ENCODE data around the gene VDR. TPM values are rescaled to one million over a fixed set of nuclear protein-coding genes. Genes with fewer than 3 reads are reported as not detected.

VDR gene
- total RNA-seq, 1 experiment from 2014 or later: 0.07 TPM

DNA sequence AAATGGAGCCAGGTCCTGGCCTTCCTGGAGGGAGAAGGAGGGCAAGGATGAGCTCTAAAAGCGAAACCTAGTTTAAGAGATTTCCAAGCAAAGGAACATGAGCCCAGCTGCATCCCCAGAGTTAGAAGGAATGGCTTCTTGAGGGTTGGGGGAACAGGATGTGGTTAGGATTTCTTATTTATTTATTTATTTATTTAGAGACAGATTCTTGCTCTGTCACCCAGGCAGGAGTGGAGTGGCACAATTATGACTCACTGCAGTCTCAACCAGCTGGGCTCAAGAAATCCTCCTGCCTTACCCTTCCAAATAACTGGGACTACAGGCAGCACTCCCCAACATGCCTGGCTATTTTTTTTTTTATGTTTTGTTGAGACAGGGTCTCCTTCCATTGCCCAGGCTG lies 33.3 kb upstream of the VDR start:
- no peak for DNase-seq (ENCODE audit: low spot score)
- in situ Hi-C loops (cut with HindIII; ENCODE audit: low sequenced_read_pairs): no loop called here

DNA sequence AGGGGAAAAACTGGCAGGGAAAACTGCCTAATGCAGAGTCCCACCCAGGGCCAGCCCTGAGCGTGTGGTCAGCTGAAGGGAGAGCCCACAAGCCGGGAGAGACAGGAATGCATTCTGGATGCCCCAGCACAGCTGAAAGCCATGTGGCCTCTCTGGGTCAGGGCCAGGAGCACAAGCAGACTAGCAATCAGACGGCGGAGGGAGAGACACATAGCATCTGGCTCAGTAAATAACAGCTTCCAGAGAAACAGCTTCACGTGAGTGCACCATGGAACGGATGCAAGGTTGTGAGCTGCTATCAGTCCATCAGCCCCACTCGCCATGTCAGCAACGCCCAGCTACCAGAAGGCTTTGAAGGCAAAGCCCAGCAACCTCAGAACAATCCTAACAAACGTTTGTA lies 30.4 kb upstream of the VDR start:
- in situ Hi-C loops (cut with HindIII; ENCODE audit: low sequenced_read_pairs): no loop called here
- peak; percentile 22 for DNase-seq (ENCODE audit: low spot score)

GRCh38 chr12:47931187-47931586 lies 26.4 kb upstream of the VDR start:
- in situ Hi-C loops (cut with HindIII; ENCODE audit: low sequenced_read_pairs): no loop called here
- DNase-seq (ENCODE audit: low spot score): no peak

GRCh38 chr12:47930634-47931033 lies 25.8 kb upstream of the VDR start:
- DNase-seq (ENCODE audit: low spot score): no peak
- in situ Hi-C loops (cut with HindIII; ENCODE audit: low sequenced_read_pairs): no loop called here

DNA sequence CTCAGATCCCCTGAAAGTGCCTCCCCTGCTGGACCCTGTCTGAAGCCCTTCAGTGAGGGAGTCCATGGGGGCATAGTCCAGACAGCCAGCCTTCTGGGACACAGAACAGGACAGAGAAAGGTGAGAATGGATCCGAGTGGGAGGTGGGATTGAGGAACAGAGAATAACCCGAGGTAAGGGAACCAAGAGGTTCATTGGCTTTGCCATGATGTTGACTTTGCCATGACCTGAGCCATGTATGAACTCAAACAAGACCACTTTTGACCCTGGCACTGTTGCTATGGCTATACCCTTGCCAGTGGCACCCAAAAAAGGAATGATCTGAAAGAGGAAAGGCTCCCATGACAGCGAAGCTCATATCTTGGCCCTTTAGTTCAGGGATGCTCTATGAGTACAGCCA lies 22.6 kb upstream of the VDR start:
- in situ Hi-C loops (cut with HindIII; ENCODE audit: low sequenced_read_pairs): no loop called here
- no peak for DNase-seq (ENCODE audit: low spot score)

- in situ Hi-C loops (cut with HindIII; ENCODE audit: low sequenced_read_pairs): no loop called here
- no peak for DNase-seq (ENCODE audit: low spot score)
Measured at GRCh38 chr12:47921907-47922306, 17.1 kb upstream of the VDR start.

DNA sequence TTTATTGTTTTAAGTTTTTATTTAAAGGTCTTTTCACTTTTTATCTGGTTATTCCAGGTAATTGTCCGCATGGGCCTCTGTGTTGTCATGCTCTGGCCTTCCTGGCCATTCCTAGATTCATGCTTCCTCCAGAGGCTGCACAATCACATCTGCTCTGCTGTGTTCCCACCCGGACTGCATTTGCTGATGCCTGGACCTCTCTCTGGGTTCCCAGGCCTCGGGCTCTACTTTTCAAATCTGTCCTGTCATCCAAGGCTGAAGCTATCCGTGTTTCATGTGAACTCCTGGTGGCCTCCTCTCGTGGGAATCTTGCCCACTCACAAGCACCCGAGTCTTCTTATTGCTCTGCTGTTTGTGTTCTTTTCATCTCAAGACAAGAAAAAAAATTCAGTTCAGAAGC lies 16.1 kb upstream of the VDR start:
- in situ Hi-C loops (cut with HindIII; ENCODE audit: low sequenced_read_pairs): no loop called here
- no peak for DNase-seq (ENCODE audit: low spot score)

DNA sequence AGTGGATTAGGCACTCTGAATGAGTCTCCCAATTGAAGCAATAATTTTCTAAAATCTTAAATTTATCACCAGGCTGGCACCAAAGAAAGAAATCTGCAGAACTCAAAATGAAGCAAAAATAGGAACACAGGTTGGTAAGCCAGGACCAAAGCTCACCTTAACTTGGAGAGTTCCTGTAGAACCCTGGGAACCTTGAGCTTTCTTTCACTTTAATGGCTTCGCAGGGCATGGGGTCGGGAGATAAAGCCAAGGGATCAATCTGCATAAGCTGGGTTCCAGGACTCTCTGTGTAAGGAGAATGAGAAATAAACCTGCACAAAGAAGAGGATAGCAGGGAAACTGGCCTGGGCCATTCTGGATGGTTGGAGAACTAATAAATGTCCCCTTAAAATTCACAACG lies 8.3 kb upstream of the VDR start:
- DNase-seq (ENCODE audit: low spot score): no peak
- in situ Hi-C loops (cut with HindIII; ENCODE audit: low sequenced_read_pairs): no loop called here

DNA sequence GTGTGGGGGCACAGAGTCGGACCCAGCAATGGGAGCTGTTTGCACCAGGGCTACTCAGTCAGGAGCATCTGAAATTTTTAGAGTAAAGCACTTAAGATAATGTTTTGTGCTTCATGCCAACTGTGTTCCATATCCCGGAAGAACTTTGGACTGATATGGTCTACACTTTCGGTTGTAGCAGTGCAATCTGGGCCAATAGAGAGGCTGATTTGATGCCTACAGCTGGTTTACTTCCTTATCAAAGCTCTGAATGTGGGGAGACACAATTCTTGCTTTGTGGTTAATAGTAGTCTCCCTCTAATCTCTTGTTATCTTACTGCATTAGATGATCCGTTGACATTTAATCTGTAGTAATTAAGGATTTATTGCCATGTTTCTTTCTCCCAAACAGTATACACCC lies 7.8 kb upstream of the VDR start:
- DNase-seq (ENCODE audit: low spot score): no peak
- in situ Hi-C loops (cut with HindIII; ENCODE audit: low sequenced_read_pairs): no loop called here

DNA sequence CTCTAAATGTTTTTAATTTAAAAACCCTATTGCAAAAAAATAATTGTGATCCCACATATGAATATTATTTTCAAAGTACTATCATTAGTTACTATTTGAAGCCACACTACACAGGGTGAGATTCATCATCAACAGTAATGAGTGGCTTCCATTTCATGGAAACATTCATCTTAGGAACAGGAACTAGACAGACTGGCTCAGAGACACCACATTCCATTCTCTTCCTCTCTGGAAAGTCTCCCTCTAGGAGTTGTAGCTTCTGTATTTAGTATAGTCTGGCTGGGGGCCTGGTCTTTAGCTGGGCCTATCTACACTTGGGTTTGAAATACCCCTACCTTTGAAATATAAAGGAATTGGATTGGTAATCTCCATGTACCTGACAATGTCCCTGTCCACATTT lies 6.2 kb upstream of the VDR start:
- in situ Hi-C loops (cut with HindIII; ENCODE audit: low sequenced_read_pairs): no loop called here
- DNase-seq (ENCODE audit: low spot score): no peak

- no peak for DNase-seq (ENCODE audit: low spot score)
- in situ Hi-C loops (cut with HindIII; ENCODE audit: low sequenced_read_pairs): no loop called here
Measured at GRCh38 chr12:47910486-47910885, 5.7 kb upstream of the VDR start.

GRCh38 chr12:47909839-47910465 lies 5.2 kb upstream of the VDR start:
- in situ Hi-C loops (cut with HindIII; ENCODE audit: low sequenced_read_pairs): no loop called here
- DNase-seq (ENCODE audit: low spot score): no peak

- in situ Hi-C loops (cut with HindIII; ENCODE audit: low sequenced_read_pairs): no loop called here
- no peak for DNase-seq (ENCODE audit: low spot score)
Measured at GRCh38 chr12:47908738-47909137, 3.9 kb upstream of the VDR start.

DNA sequence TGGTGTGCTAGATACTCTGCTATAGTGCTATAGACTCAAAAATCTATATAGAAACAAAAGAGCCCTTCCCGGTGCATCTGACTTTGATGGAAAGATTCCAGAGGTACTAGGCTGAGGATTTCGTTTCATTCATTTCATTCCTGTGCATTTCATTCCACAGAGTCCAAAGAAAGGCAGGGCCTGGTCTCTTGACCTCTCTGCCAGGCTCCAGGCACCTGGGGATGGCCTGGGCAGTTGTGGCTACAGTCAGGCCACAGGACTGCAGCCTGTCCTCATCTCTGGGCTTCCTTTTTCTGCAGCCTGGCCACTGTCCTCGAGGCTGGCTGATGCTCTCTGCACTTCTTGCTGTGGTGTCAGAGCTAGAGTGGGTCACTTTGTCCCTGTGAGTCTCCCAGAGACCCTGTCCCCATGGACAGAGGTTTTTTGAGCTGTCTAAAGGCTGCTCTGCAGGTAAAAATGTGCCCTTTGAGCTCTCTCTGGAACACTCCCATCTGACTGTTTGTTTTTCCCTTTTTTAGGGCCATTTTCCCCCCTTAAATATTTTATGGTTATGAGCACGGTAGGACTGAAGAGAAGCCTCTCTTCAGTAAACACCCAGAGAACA lies 3.2 kb upstream of the VDR start:
- in situ Hi-C loops (cut with HindIII; ENCODE audit: low sequenced_read_pairs): no loop called here
- DNase-seq (ENCODE audit: low spot score): no peak

- no peak for DNase-seq (ENCODE audit: low spot score)
- in situ Hi-C loops (cut with HindIII; ENCODE audit: low sequenced_read_pairs): no loop called here
Measured at GRCh38 chr12:47903927-47904712, 674 bp downstream of the VDR start.

GRCh38 chr12:47903151-47903611 lies 1.6 kb downstream of the VDR start:
- in situ Hi-C loops (cut with HindIII; ENCODE audit: low sequenced_read_pairs): no loop called here
- DNase-seq (ENCODE audit: low spot score): no peak

GRCh38 chr12:47902131-47902639 lies 2.6 kb downstream of the VDR start:
- no peak for DNase-seq (ENCODE audit: low spot score)
- in situ Hi-C loops (cut with HindIII; ENCODE audit: low sequenced_read_pairs): no loop called here

- in situ Hi-C loops (cut with HindIII; ENCODE audit: low sequenced_read_pairs): no loop called here
Measured at GRCh38 chr12:47901718-47902093, 3.1 kb downstream of the VDR start.

DNA sequence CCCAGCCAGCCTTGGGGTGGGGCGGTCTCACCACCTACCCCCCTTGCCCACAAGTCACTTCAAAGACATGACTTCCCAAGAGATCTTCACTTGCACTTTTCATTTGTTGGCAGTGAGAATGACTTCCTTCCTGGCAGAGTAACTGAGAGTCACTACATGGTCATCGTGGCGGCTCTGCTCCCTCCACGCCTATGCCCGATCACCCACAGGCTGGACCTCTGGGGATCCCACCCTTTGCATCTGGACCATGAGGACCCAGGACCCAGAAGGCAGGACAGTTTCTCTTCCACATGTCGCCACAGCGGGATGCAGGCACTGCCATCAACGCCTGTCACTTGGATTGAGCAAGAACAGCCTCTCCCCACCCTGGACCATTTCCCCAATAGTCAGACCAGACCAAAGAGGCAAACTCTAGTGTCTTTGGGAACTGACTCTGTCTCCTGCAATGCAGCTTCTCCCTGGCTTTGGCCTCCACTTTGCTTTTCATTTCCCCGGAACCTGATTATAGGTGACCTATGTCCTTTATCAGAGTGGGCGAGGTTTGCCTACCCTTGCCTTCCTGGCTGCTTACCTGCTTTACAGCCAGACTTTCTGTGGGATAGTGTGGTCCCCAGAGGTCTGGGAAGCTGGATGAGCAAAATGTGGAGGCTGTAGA lies 3.6 kb downstream of the VDR start:
- in situ Hi-C loops (cut with HindIII; ENCODE audit: low sequenced_read_pairs): no loop called here
- no peak for DNase-seq (ENCODE audit: low spot score)

More at GRCh38 chr12:47901718-47902093, 3.1 kb downstream of the VDR start:
- DNase-seq (ENCODE audit: low spot score): no peak
